NCI-H1092 treated with DMSO at 0.1 percent for 48 hours (cell line): ENCODE measurements around the gene SH3D19.

Experiments used
- DNase-seq: peaks from one replicate; lab custom pipeline; 2025; lab: John Stamatoyannopoulos, UW

The SH3D19 gene

DNA sequence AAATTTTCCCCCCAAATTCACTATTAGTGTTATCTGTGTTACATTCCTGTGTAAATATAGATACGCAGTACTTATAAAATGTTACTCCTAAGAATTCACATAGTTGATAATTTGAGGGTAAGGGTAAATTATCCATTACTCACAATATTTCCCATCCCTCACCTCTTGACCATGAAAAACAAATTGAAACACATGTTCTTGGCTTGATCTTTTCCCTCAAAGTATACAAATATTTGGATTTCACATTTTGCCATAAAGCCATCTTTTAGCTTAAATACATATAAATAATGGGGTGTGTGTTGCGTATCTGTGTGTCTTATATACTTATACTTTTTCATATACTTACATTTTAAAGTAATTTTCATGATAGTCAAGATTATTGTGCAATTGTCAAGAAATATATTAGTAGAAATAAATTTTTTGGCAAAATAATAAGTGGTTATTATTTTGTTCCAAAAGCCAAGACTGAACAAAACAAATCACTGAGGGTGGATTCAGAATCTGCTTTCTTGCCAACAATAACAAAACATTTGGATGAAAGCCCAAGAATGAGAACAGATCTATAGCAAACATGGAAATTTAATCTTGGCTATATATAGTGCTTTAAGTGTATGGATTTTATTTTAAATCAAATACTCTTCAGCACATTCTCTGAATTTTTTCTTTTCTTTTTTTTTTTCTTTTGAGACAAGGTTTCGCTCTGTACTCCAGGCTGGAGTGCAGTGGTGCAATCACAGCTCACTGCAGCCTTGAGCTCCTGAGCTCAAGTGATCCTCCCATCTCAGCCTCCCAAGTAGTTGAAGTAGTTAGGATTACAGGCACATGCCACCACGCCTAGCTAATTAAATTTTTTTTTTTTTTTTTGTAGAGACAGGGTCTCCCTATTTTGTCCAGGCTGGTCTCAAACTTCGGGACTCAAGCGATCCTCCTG, 97.0 kb downstream of the SH3D19 start:
- DNase-seq = no peak

DNA sequence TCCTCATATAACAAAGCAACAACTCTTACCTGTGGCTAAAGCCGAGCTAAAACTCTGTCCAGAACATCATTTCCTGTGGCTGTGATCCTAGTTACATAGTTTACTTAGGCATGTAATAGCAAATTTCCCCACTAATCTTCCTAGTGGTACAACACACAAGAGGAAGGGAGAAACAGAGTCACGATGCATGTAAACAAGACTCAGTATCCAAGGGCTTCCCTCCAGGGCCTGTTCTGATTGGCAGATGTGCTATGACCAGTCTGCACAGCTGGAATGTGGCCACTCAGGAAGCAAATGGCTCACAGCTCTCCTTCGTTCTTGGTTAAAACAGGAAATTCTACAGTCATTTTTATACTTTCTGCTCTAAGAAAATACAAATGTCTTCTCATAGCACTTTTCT, 97.7 kb downstream of the SH3D19 start:
- DNase-seq = no peak

DNA sequence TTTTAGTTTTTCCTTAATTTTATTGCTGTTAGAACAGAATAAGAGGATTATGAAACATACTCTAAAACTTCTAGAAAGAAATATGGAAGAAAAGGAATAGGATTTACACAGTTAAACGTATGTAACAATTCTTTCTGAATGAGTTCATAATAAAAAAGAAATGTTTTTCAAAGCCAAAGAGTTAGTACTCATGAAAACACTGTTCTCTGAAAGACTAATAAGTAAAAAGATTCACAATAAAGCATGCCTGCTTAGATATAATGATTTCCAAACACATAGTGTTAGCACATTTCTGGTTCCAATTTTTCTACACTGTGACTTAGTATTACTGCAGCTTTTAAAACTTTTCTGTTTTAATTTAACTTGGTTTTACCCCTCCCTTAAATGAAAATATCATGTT, 98.2 kb downstream of the SH3D19 start:
- DNase-seq = no peak

DNA sequence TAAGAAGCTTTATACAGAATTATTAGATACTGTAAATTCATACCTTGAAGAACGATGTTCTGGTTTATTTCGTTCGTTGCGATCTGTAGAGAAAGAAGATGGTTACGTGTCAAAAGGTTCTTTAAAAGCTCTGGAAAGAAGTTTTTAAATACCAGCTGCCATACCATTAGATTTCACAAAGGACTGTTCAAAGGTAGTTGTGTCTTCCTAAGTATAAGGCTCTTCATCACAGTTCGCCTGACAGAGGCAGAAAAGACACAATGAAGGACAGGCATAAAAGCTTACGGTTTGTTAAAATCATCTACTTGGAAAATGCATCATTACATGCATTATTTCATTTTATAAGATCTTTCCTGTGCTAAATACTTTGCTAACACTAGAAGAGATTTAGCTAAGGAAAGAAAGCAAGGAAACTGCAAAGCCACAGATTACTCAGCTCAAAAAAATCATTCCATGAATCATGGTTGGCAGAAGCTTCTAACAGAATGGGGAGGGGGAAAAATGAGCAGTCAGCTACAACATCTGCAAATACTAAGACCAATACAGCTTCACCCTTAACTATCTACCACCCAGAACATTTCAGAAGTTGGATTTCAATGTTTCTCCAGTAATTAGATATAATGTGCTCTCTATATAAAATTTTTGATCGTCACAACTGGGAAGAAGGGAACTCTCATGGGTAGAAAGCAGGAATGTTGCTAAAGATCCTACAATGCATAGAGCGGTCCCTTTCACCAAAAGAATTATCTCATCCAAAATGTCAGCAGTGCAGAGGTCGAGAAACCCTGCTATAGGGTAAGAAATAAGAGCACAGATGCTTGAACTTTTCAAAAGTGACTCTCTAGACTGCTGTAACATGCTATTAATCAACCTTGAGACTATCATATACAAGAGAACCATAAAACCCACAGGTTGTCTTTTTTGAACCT, 99.1 kb downstream of the SH3D19 start:
- DNase-seq = no peak

DNA sequence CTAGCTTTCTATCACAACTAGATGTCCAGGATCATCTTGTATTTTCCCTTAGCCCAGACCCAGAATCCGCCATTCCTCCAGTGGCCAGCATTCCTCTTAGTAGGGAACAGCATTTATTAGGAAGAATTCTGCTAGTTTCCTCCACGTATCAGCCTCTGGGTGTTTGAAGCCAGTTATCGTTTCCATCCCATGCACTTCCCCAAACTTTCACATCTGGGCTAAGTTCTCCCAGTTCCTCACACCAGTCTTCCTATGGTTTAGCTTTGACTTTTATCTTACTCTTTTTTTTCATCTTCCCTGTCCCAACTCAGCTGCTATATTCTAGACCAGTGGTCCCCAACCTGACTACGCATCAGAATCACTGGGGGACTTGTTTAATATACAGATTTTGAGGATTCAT, 101.9 kb downstream of the SH3D19 start:
- no peak for DNase-seq

DNA sequence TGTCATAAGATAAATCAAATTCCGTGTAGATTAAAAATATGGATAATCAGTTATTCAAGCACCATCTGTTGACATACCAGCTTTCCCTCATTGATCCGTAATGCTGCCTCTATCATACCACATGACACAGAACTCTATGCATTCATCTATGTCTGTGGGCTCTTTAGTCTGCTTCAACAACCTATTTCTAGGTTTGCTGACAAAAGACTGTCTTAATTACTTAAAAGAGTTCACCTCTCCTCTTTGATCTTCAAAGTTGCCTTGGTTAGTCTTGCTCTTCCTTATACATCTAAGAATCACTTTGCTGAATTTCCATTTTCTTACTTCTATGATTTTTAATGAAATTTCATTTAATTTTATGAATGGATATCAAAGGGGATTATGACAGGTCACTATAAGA, 105.5 kb downstream of the SH3D19 start:
- DNase-seq = no peak

DNA sequence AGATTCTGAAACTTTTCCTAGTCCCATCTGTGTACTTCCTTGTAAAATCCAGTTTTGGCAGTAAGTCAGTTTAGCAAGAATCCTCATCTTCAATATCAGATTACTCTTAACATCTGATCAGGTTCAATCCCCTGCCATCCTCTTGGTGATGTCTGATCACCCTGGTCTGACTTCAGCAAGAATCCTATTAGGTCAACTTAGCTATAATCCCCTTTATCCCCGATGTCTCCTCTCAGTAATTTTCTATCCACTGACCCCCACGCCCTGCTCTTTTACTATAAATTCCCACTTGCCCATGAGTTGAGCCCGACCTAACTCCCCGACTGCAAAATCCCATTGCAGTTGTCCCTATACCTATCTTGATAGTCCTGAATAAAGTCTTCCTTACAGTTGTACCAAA, 106.3 kb downstream of the SH3D19 start:
- DNase-seq = no peak

DNA sequence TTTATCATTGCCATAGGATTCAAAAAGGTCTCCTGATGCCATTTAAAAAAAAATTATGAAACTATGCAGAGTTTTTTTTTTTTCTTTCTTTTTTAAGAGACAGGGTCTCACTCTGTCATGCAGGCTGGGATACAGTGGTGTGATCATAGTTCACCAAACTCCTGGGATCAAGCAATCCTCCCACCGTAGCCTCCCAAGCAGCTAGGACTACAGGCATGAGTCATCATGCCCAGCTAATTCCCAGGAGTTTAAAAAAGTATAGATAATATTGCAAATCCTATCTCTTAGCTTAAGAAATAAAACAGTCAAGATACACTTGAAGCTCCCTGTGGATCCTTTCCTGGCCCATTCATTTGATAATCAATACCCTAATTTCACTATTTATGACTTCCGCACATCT, 107.1 kb downstream of the SH3D19 start:
- no peak for DNase-seq

DNA sequence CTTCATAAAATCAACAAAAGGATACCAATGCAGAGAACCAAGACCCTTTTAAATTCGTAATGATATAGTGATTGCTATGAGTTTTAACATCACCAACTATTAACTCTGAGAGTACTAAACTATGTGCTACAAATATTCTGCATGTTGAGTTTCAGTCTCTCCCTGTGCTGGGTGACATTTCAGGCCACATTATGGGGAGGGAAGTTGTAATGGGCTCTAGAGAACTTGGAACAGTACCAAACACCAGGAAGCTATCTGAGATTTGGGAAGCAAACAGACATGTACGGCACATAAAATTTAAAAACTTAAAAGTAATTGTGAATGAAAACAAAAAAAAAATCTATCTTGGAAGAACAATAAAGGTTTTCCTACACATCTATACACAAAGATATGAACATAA, 108.1 kb downstream of the SH3D19 start:
- no peak for DNase-seq

DNA sequence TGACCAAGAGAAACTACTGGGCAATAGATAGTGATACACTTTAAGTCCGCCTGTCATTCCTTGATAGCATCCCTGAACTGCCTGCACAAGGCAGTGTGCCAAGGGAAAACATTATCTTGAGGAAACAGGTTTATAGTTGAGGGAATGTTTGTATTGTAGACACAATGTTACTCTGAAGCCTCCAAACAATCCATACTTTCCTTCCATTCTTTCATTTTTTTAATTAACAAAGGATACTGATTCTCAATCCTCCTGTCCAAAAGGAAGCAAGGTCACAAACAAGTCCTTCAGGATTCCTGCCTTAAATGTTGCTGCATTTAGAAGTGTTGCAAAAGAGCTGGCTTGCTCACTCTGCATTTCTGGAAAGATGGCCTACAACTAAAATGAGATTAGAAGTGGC, 110.1 kb downstream of the SH3D19 start:
- no peak for DNase-seq

DNA sequence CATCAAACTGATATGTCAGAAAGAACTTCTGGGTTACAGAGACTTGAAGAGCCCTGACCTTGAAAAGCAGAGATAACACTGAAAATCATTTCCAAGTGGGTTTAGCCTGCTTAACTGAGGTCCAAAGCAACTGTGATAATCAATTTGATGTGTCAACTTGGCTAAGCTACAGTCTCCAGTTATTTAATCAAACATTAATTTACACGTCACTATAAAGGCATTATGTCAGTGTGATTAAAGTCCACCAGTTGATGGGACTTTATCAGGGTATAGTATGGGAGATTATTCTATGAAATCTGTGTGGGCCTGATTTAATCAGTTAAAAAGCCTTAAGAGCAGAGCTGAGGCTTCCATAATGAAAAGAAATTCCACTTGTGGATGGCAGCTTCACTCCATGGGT, 117.5 kb downstream of the SH3D19 start:
- DNase-seq = no peak

DNA sequence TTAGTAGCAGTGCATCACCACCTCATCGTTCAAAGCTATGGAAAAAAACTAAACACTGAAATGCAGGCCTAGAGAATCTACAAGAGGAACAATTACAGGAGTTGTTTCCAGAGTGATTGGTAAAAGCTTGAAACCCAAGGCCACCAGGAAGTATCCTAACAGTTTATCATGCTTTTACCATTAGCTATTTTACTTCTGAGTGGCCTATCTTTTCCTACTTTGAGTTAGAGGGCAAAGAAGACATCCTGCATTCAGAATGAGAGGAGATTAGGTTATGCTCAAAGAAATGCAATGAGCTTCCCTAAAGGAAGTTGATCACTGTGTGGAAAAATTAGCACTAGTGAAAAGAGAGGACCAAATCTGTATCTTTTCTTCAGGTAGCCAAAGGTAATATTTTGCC, 118.2 kb downstream of the SH3D19 start:
- DNase-seq = no peak

DNA sequence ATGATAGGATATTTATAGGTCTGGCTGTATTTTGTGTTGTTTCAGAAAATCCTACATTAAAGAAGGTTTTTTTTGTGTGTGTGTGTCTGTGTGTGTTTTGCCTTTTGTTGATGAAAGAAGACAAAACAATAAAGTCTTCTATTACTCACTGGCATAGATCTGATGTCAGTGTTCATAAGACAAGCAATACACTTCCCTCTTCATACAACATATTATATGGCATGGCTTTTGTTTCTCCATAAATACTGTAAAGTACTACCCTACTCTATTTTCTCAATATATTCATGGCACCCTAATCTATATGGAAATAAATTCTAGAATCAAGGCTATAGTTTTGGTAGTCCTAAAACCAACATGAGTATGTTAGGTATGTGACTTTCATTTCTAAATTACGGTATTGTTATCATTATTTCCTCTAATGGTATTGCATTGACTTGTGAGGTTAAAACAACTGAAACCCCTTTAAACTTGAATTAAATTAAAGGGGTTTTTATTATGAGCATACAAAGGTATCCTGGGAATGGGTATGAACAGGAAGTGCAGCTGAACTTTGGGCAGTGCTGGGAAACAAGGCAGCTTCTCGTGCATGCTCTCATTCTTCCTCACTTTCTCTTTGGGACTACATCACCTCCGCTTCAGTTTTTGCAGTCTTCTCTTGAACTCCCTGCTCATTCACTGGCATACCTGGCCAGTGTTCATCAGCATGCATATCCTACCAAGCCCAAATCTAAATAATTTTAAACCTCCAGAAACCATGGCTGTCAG, 119.0 kb downstream of the SH3D19 start:
- no peak for DNase-seq

DNA sequence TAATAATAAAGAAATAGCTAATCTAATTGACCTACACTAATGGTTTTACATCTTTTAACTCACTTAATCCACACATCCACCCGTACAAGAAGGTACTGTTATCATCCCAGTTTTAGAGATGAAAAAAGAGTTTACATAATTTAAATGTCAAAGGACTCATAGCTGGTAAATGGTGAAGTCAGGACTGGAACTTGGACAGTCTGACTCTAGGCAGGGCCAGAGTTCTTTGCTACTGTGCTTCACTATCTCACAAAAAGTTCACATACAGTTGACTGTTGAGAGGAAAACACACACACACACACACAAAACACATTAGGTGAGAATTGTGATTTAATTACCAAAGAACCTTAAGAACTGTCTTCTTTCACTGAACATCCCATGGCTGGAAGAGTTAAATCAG, 119.7 kb downstream of the SH3D19 start:
- no peak for DNase-seq

DNA sequence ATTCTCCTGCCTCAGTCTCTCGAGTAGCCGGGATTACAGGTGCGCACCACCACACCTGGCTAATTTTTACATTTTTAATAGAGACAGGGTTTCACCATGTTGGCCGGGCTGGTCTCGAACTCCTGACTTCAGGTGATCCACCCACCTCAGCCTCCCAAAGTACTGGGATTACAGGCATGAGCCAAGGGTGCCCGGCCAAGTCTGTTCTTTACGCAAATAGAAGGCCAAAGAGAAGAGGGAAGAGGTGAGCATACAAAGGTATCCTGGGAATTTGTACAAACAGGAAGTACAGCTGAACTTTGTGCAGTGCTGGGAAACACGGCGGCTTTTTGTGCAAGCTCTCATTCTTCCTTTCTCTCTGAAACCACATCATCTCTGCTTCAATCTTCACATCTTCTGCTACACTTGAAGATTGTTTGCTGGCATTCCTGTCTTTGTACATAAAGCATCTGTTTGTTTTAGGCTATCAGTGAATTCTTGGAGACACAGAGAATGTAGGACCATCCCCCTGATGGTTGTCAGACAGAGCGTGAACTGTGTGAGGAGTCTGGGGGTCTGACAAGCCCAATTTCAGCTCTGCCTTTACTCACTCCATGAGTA, 120.4 kb downstream of the SH3D19 start:
- DNase-seq = no peak

DNA sequence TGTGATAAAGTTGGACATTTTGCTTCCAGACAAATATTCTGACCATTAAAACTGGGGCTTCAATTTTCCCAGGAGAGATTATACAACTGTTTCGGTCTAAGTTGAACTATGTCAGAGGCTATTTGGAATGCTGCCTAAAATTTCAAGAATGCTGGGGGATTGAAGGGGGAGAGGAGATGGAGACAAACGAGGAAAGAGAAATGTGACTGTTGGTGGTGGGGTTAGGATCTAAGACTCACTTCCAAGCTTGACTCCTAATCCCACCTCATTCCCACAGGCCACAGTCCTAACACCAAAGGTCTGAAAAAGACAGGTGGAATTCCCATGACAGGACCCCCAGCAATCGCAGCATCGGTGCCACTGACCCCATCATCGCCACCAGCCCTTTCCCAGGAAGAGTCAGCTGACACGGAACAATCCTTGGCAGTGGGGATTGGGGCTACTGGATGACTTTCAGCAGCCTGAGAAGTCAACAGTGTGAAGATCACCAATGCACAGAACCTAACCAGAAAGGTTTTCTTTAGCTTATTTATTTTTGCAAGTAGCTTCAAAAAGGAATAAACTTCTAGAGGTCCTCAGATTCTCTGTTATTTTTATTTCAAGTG, 122.5 kb downstream of the SH3D19 start:
- no peak for DNase-seq

DNA sequence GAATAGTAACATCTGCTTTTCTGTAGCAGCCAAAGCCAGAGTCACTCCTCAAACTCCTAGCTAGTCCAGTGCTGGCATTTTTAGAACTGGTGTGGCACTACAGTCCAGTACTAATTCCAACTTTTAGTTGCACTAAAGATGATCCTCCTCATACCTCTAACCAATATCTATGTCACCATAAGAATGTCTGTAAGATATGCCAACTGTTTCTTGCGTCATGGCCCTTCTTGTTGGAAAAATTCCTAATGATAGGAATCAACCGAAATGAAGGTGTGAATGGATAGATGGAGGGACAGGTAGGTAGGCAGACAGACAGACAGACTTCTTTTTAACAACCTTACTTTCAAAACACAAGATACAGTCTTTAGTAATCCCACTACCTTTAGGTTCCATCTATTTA, 123.0 kb downstream of the SH3D19 start:
- DNase-seq = no peak

DNA sequence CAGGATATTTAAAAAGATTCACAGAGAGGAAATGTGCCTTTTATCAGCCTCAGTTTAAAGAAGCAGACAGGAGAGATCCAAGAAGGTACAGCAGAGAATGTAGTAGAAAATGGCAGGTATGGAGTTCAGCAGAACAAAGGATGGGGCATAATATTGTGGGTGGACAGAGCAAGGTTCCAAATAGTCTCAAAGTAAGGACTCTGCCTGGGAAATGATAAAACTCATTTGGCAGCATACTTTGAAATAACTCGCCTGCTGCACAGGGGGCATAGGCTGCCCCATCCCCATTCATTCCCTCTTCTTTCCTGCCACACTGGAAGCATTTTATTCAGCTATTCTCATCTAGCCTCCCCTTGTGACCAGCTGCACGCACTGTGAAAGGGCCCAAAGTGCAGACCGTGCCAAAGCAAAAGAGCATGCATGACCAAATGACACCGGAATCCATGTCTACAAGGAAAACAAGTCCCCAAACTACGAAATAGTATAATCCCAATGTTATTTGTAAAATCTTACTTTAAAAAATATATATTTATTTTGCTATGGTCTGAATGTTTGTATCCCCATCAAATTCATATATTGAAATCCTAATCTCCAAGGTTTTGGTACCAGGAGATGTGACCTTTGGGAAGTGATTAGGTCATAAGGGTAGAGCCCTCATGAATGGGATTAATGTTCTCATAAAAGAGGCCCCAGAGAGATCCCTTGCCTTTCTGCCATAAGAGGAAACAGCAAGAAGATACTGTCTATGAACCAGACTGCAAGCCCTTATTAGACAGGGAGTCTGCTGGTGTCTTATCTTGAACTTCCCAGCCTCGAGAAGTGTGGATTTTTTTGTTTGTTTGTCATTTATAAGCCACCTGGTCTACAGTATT, 125.8 kb downstream of the SH3D19 start:
- no peak for DNase-seq

DNA sequence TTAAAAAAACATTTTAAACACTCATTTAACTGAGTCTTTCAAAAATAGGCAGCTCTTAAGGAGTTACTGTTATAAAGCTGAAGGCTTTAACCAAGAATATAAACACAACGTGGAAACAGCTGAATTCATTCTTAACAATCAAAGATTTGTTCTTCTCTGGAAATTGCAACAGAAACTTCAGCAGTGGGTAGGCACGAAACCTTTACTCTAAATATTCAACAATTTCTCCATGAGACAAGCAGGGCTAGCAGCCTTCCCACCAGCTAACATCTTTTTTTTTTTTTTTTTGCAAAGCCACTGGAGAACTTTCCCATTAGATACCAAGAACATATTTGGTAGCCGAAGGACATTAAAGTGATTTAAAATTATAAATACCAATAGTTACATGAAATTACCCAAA, 126.7 kb downstream of the SH3D19 start:
- no peak for DNase-seq

DNA sequence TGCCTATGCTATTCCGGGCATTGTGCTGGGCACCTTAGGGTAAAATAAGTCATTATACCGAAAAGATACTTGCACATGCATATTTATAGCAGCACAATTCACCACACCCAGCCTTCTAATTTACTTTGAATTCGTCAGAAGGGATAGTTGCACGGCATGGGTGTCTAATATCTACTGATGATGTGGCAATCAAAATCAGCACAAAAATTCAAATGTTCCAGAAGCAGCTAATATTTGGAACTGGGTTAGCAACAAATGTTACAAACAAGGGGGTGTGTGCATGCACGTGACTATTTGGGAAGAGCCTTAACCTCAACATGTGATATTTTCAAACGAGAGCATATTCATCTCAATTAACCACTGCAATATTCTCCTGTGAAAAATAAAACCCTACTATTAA, 128.2 kb downstream of the SH3D19 start:
- no peak for DNase-seq
